Measurements from ENCODE around the gene MLLT1. TPM values are rescaled to one million over a fixed set of nuclear protein-coding genes. Genes with fewer than 3 reads are reported as not detected.
"Not testable (repeated sequence)": the region's sequence is repeated elsewhere in the genome, so short reads cannot be mapped to it uniquely, and the experiment has no call there.

MLLT1 gene
- polyA plus RNA-seq (2013, experiment 1 of 2; ENCODE audit: insufficient read length): 57.0 TPM
- 47.7 TPM for polyA plus RNA-seq (2013, experiment 2 of 2; ENCODE audit: insufficient read length)

- peak; percentile 98 for DNase-seq
Measured at GRCh38 chr19:6279931-6280591, at the start of gene MLLT1. TSS of gene MLLT1 (minus strand) at chr19:6279975. CDS start at chr19:6279784, 191 bp downstream.

- DNase-seq: no peak
Measured at GRCh38 chr19:6326815-6327214, 47.0 kb upstream of the MLLT1 start.

GRCh38 chr19:6325614-6326013 lies 45.8 kb upstream of the MLLT1 start:
- DNase-seq: no peak

GRCh38 chr19:6324757-6325156 lies 45.0 kb upstream of the MLLT1 start:
- DNase-seq: no peak

- DNase-seq: no peak
Measured at GRCh38 chr19:6322284-6322683, 42.5 kb upstream of the MLLT1 start.

DNA sequence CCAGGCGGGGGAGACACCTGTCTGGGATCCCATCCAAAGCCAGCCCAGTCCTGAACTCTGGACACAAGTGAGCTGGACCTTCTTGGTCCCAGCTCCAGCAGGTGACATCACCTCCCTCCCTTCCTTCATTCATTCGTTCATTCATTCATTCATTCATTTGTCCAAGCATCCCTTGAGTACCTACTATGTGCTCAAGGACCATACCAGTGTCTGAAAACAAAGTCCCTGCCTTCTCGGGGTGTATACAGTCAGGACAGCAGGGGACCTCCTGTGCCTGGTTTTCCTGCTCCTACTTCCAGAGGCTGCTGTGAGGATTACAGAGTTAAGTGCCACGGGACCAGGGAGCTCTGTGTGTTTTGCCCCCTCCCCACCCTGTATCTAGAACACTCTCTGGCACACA lies 39.6 kb upstream of the MLLT1 start:
- DNase-seq: no peak

DNA sequence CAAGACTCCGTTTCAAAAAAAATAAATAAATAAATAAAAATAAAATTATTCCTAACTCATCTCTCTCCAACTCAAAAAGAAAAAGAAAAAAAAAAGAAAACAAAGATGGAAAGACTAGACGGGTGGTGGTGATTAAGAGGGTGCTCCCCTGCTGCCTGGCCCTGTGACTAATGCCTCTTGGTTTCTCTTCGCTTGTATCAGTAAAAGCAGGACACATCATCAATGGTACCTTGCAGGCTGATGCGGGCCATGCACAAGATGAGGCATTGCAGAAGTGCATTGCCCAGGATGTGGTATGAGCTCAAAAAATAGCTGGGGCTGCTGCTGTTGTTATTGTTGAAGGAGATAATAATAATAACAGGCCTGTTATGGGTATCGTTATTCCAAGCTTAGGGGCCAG lies 39.0 kb upstream of the MLLT1 start:
- peak; percentile 26 for DNase-seq

DNA sequence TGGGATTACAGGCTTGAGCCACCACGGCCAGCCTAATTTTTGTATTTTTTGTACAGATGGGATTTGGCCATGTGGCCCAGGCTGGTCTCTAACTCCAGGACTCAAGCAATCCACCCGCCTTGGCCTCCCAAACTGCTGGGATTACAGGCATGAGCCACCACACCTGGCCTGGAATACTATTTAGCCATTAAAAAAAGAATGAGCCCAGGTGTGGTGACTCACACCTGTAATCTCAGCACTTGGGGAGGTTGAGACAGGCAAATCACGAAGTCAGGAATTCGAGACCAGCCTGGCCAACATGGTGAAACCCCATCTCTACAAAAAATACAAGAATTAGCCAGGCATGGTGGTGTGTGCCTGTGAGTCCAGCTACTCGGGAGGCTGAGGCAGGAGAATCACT lies 35.9 kb upstream of the MLLT1 start:
- not testable (repeated sequence) for DNase-seq

DNA sequence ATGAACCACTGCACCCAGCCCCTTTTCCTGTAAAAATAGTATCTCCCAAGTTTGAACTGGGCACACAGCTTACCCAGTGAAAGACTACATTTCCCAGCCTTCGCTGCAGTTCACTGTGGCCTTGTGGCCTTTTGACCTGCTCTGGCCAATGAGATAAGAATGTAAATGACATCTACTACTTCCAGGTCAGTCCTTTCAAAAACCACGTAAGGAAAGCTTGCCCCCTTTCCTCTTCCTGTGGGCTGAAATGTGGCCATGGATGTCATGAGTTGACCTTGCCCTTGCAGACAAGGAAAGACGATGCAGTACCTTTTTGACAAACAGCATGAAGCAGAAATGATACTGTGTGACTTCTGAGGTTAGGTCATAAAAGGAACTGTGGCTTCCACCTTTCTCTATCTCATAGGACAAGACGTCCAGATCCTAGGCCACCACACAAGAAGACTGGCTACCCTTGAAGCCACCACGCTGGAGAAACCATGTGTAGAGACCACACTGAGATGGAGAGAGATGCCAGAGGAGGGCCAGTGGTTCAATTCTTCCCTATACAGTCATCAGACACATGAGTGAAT lies 33.7 kb upstream of the MLLT1 start:
- no peak for DNase-seq

DNA sequence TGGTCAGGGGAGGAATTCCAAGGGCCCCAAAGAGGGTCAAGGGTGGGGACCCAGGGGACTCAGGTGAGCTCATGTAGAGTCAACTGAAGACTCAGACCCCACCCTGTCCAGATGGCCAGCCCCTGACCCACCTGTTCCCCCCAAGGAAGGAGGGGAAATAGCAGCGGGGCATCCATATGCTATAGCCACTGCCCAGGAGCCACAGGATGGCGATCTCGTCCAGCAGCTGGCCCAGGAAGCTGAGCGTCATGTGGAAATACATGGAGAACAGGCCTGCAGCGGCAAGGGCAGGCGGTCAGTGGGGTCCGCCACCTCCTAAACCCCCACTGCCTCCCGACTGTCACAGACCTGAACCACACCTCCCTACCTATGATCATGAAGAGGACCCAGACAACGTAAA lies 32.2 kb upstream of the MLLT1 start:
- no peak for DNase-seq

DNA sequence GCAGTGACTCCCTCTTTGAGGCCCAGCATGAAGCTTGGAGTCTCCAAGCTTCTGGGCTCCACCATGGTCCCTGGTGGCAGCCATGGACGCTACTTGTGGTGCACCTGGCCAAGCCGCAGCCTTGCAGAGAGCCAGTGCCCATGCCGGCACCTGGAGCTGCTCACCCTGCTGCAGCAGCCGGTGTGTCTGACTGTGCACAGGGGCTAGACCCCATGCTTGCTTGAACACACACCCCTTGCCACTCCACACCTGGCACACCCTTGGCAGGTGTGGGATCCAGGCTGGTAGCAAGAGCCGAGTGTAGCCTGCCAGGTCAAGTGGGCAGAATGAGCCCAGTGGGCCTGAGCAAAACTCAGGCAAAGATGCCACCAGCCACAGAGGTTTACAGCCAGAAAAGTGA lies 18.6 kb upstream of the MLLT1 start:
- no peak for DNase-seq

- no peak for DNase-seq
Measured at GRCh38 chr19:6297202-6297601, 17.4 kb upstream of the MLLT1 start.

DNA sequence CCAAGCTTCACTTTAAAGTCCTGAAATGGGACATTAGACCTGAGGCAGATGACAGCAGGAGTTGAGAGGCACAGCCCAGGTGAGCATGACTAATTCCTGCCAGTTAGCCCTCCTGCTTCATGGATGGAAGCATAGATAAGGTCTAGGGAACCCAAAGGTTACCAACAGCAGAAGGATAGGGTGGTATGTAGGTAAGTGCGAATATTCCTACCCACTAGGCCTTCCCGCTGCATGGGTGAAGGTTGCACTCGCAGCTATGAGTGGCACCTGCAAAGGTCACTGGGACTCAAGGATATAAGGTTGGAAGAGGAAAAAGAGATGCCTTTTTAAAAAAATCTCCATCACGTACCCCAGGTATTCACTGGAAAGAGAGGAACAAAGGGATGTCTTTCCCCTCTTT lies 12.2 kb upstream of the MLLT1 start:
- no peak for DNase-seq

DNA sequence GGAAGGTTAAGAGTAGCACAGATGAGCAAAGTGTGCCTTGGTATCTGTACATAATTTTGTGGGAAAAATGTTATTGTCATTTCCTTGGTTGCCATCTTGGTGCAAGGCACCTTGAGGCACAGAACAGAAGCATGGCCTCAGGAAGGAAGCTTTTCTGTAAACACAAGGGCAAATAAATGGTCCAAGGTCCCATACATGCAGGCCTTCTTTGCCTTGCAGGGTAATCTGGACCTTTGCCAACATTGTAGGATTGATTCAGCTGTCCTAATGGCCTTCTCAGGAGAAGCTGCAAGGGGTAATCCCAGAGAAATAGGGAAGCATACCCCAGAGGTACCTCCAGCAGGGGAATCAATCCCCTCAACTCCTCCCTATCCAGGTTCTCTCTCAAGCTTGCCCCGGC lies 9.0 kb upstream of the MLLT1 start:
- no peak for DNase-seq

DNA sequence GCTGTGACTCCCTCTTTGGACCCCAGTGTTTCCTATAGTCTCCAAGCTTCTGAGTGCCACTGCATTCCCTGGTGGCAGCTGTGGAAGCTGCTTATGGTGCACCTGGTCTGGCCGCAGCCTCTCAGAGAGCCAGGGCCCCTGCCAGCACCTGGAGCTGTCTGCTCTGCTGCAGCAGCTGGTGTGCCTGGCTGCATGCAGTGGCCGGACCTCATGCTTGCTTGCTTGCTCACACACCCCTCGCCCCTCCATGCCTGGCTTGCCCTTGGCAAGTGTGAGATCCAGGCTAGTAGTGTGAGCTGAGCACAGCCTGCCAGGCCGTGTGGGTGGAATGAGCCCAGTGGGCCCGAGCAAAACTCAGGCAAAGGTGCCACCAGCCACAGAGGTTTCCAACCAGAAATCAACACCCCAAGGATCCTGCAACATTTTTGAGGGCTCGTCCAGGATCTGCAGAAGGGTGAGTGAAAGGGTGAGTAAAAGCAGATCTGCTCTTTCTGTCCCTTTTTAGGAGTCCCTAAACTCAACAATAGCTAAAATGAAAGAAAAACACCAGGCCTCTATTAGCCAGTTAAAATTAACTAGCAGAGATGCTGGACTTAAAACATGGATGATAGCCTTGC lies 7.6 kb upstream of the MLLT1 start:
- no peak for DNase-seq

DNA sequence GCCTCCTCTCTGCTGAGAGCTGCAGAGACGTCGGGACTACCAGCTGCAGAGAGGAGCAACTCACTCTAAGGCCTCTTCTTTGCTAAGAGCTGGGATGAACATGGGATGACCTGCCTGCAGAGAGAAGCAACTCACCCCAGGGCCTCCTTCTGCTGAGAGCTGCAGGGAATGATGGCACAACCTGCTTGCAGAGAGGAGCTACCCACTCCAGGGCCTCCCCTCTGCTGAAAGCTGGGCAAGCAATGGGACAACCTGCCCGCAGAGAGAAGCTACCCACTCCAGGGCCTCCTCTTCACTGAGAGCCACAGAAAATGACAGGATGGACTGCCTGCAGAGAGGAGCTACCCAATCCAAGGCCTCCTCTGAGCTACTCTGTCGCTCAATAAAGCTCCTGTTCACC lies 6.9 kb upstream of the MLLT1 start:
- no peak for DNase-seq

- not testable (repeated sequence) for DNase-seq
Measured at GRCh38 chr19:6282393-6282792, 2.6 kb upstream of the MLLT1 start.

DNA sequence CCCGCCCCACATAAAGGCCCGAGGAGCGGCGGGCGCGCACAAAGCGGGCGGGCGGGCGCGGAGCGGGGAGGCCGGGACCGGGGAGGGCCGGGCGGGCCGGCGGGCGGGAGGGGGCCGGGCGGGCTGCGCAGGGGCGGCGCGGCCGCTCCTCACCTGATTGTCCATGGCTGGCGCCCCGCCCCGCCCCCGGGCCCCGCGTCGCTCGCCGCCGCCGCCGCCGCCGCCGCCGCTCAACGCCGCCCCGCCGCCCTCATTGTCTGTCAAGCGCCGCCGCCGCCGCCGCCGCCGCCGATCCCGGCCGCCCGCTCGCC lies 200 bp downstream of the MLLT1 start:
- no peak for DNase-seq

DNA sequence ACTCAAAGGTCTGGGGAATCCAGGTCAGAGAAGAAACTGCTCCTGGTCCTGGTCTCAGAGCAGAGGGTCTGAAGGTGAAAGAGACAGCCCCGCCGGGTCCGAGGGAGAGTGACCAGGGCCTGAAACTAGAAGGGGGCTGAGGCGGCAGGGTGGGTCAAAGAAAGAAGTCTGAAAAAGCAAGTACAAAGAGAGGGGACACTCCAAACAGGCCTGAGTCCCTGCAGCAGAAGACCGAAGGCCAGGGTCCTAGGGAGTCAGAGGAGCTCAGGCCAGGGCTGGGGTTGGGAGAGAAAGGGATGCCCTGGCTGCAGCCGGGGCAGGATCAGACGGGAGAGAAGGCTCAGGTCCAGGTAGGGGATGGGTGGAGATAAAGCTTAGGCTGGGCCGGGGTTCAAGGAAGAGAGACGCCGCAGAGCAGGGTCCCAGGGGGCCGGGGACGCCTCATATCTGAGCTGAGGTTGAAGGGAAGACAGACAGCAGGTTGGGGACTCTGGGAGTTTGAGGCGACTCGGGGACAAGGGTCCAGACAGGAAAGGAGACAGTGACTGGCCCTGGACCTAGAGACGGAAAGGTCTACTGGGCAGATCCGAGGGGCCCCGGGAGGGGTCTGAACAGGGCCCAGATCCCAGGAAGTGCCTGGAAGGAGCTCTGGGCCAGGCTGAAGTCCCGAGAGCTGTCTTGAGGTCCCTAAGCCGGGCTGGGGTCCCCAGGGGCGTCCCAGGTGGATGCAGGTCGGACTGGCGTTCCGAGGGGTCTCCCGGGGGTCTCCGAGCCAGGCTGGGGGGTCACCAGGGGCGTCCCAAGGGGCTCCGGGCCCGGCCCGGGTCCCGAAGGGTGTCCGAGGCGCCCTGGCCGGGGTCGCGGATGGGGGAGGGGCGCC lies 795 bp downstream of the MLLT1 start:
- DNase-seq: no peak

- no peak for DNase-seq
Measured at GRCh38 chr19:6278051-6278450, 1.7 kb downstream of the MLLT1 start.

DNA sequence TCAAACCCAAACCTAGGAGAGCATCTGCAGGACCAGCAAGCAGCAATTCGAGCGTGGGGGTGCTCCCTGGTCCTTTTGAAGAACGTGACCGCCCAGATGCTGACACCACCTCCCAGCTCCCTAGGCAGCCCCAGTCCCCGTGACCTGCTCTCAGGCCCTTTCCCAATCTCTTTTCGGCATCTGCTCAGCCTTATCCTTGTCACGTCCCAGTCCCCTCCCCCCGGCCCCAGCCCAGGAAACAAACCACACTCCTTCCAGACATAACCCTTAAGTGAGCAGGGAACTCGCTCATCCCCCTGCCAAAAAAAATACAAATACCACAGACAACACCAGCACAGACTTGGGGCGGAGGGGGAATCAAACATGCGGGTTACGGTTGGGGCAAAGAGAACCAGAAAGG lies 3.3 kb downstream of the MLLT1 start:
- peak; percentile 74 for DNase-seq

DNA sequence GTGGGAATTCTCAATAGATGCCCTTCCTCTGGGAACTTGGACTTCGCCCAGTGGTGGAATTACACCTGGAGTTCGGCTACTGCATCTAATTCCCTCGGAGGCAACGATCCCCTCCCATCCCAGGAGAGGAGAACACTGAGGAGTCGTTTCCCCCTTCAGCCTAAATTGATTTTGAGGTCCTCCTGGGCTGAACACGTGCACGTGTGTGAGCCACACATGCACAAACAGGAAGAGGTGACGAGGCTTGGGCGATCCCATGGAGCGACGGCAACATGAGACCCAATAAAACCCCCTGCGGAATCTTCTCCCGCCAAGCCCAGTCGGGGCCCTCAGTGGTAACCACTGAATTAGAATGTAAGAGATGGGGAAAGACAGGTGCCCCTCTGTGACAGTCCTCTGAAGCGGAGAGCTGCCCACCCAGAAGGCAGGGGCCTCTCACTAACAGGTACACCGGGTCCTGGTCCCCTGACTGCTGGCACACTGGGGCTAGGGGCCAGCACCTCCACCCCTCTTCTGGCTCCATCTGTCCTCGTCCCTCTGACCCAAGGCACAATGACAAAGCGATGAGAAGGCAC lies 4.5 kb downstream of the MLLT1 start:
- no peak for DNase-seq

DNA sequence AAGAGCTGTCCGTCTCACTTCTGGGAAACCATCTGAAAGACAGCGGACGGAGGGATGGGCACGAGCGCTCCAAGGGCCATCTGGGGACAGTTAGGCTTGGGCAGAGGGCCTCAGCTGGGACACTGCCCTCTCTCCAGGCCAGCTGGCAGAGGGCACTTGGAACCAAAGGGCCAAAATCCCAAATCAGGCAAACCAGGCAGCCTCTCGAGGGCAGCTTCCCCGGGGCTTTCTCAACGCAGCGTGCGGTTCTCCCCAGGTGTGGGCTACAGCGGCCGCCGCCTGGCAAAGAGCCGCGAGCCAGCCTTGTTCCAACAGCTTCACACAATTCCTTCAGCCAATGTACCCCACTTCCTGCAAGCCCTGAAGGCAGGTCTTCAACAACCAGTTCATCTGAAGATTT lies 5.0 kb downstream of the MLLT1 start:
- DNase-seq: no peak

Measured in fibroblast of skin of back (primary cell).